Measurements from ENCODE around the gene BMP15.

DNA sequence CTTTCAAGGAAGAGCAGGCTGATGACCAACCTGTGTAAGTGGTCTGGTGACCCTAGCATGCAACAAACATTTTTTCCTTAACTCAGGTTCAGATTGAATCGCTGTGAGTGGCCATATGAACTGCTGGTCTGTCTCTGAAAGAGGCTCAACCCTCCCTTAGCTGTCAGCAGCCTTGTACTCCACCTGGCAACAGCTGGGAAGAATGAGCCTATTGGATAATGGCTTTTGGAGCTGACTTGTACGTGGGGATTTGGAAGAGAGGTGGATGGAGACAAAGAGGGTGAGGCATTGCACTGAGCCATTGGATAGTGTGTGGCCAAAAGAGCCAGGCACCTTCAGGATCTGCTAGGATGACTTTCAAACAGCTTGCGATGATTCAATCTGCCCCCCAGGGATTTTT lies 35.7 kb upstream of the BMP15 start:
- TF ChIP-seq, protein P1, sequence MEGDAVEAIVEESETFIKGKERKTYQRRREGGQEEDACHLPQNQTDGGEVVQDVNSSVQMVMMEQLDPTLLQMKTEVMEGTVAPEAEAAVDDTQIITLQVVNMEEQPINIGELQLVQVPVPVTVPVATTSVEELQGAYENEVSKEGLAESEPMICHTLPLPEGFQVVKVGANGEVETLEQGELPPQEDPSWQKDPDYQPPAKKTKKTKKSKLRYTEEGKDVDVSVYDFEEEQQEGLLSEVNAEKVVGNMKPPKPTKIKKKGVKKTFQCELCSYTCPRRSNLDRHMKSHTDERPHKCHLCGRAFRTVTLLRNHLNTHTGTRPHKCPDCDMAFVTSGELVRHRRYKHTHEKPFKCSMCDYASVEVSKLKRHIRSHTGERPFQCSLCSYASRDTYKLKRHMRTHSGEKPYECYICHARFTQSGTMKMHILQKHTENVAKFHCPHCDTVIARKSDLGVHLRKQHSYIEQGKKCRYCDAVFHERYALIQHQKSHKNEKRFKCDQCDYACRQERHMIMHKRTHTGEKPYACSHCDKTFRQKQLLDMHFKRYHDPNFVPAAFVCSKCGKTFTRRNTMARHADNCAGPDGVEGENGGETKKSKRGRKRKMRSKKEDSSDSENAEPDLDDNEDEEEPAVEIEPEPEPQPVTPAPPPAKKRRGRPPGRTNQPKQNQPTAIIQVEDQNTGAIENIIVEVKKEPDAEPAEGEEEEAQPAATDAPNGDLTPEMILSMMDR (IDR thresholded peaks at IDR 0.05) = no peak
- no peak for TF ChIP-seq POLR2A (IDR thresholded peaks at IDR 0.05)
